SJCRH30 (cell line): ENCODE measurements around the gene ELAVL2. TPM values are rescaled to one million over a fixed set of nuclear protein-coding genes. Genes with fewer than 3 reads are reported as not detected.

Source experiments
- DNase-seq, 2 experiments: peaks; one replicate each; pipeline ENCODE4 v3.0.0-alpha.2; 2015 to 2020
- H3K27ac ChIP-seq: fragments of 250-450 bp; sonication (Bioruptor Pico); 2 replicates; pipeline ENCODE4 v1.5.1; 2020; ENCODE audit warnings: mild to moderate bottlenecking, moderate library complexity
- H3K27me3 ChIP-seq: fragments of 250-450 bp; sonication (Bioruptor Pico); 2 replicates; pipeline ENCODE4 v1.5.1; 2020; ENCODE audit warnings: mild to moderate bottlenecking, moderate library complexity
- H3K36me3 ChIP-seq: fragments of 250-450 bp; sonication (Bioruptor Pico); 2 replicates; pipeline ENCODE4 v1.5.1; 2020; ENCODE audit warnings: mild to moderate bottlenecking, moderate library complexity
- H3K4me1 ChIP-seq: fragments of 250-450 bp; sonication (Bioruptor Pico); 2 replicates; pipeline ENCODE4 v1.5.1; 2020; ENCODE audit warnings: mild to moderate bottlenecking, moderate library complexity
- H3K4me3 ChIP-seq: fragments of 250-450 bp; sonication (Bioruptor Pico); 2 replicates; pipeline ENCODE4 v1.5.1; 2020; ENCODE audit warnings: mild to moderate bottlenecking, moderate library complexity
- H3K9me3 ChIP-seq: fragments of 250-450 bp; sonication (Bioruptor Pico); replicated peaks from 2 replicates; pipeline ENCODE4 v1.5.1; 2020; ENCODE audit warnings: mild to moderate bottlenecking, moderate library complexity
- total RNA-seq: library from RNA; depleted of rRNA; stranded (reverse); fragments of >200 nt; shearing (Covaris generic); gene quantifications from 2 replicates; pipeline ENCODE4 v1.2.3, GENCODE V29; 2014

Gene ELAVL2
- total RNA-seq, 1 experiment from 2014 or later: 29.1 TPM

GRCh38 chr9:23798325-23798724 lies 27.7 kb downstream of the ELAVL2 start:
- Histone ChIP-seq H3K27me3 (no peaks in the 10 kb centered on the region), H3K36me3 (no peaks in the 10 kb centered on the region; the same call in none of the 2 replicates), H3K27ac (no peak overlapping the region), H3K9me3 (no peaks in the 10 kb centered on the region), H3K4me1 (0 out of 2 replicates have a peak, but pooled peaks cover 5% of the 10 kb centered on the region), H3K4me3 (no peak overlapping the region)
- no peak for DNase-seq

GRCh38 chr9:23796209-23796608 lies 29.8 kb downstream of the ELAVL2 start:
- Histone ChIP-seq H3K9me3 (no peaks in the 10 kb centered on the region), H3K4me1 (0 out of 2 replicates have a peak, but pooled peaks cover 5% of the 10 kb centered on the region), H3K27me3 (no peaks in the 10 kb centered on the region), H3K36me3 (no peaks in the 10 kb centered on the region; the same call in none of the 2 replicates), H3K4me3 (no peak overlapping the region), H3K27ac (no peak overlapping the region)
- no peak for DNase-seq

- no peaks in the 10 kb centered on the region; the same call in none of the 2 replicates for H3K36me3 ChIP-seq
- H3K4me1 ChIP-seq: no peaks in the 10 kb centered on the region
- no peaks in the 10 kb centered on the region for H3K9me3 ChIP-seq
- no peaks in the 10 kb centered on the region for H3K27me3 ChIP-seq
- H3K4me3 ChIP-seq: no peak overlapping the region
- no peak for DNase-seq
- no peak overlapping the region for H3K27ac ChIP-seq
Measured at GRCh38 chr9:23790351-23791260, 35.4 kb downstream of the ELAVL2 start.

- H3K27ac ChIP-seq: no peak overlapping the region
- no peak for DNase-seq
- H3K4me1 ChIP-seq: no peaks in the 10 kb centered on the region
- H3K9me3 ChIP-seq: no peaks in the 10 kb centered on the region
- H3K4me3 ChIP-seq: no peak overlapping the region
- H3K36me3 ChIP-seq: no peaks in the 10 kb centered on the region; the same call in 1 of the 2 replicates
- H3K27me3 ChIP-seq: no peaks in the 10 kb centered on the region
Measured at GRCh38 chr9:23789529-23790254, 36.3 kb downstream of the ELAVL2 start.

GRCh38 chr9:23784962-23785361 lies 41.1 kb downstream of the ELAVL2 start:
- DNase-seq: no peak
- Histone ChIP-seq H3K27ac (no peak overlapping the region), H3K9me3 (no peaks in the 10 kb centered on the region), H3K4me3 (no peak overlapping the region), H3K27me3 (no peaks in the 10 kb centered on the region), H3K4me1 (no peaks in the 10 kb centered on the region), H3K36me3 (no peaks in the 10 kb centered on the region)

GRCh38 chr9:23783509-23783908 lies 42.5 kb downstream of the ELAVL2 start:
- Histone ChIP-seq H3K27ac (no peak overlapping the region), H3K4me1 (peaks cover 11% of the 10 kb centered on the region), H3K36me3 (no peaks in the 10 kb centered on the region), H3K27me3 (no peaks in the 10 kb centered on the region), H3K4me3 (no peak overlapping the region), H3K9me3 (no peaks in the 10 kb centered on the region)
- DNase-seq: no peak

- Histone ChIP-seq H3K27me3 (no peaks in the 10 kb centered on the region), H3K27ac (no peak overlapping the region), H3K36me3 (no peaks in the 10 kb centered on the region), H3K4me1 (peaks cover 12% of the 10 kb centered on the region), H3K9me3 (no peaks in the 10 kb centered on the region), H3K4me3 (no peak overlapping the region)
- peak in 1 of 2 experiments; percentile 37 for DNase-seq
Measured at GRCh38 chr9:23779220-23779619, 46.8 kb downstream of the ELAVL2 start.

GRCh38 chr9:23777328-23777727 lies 48.7 kb downstream of the ELAVL2 start:
- no peaks in the 10 kb centered on the region for H3K36me3 ChIP-seq
- H3K27ac ChIP-seq: no peak overlapping the region
- H3K4me3 ChIP-seq: no peak overlapping the region
- DNase-seq: no peak
- peaks cover 12% of the 10 kb centered on the region for H3K4me1 ChIP-seq
- no peaks in the 10 kb centered on the region for H3K27me3 ChIP-seq
- no peaks in the 10 kb centered on the region for H3K9me3 ChIP-seq

- Histone ChIP-seq H3K4me1 (peaks cover 23% of the 10 kb centered on the region), H3K9me3 (no peaks in the 10 kb centered on the region), H3K27me3 (no peaks in the 10 kb centered on the region), H3K36me3 (no peaks in the 10 kb centered on the region), H3K4me3 (no peak overlapping the region), H3K27ac (no peak overlapping the region)
- no peak for DNase-seq
Measured at GRCh38 chr9:23775549-23775948, 50.5 kb downstream of the ELAVL2 start.

GRCh38 chr9:23774266-23774665 lies 51.8 kb downstream of the ELAVL2 start:
- Histone ChIP-seq H3K9me3 (no peaks in the 10 kb centered on the region), H3K27me3 (no peaks in the 10 kb centered on the region), H3K4me1 (peaks cover 28% of the 10 kb centered on the region), H3K4me3 (no peak overlapping the region), H3K36me3 (no peaks in the 10 kb centered on the region), H3K27ac (no peak overlapping the region)
- no peak for DNase-seq

- Histone ChIP-seq H3K27ac (no peak overlapping the region), H3K4me3 (no peak overlapping the region), H3K9me3 (no peaks in the 10 kb centered on the region), H3K4me1 (peaks cover 37% of the 10 kb centered on the region), H3K36me3 (no peaks in the 10 kb centered on the region), H3K27me3 (no peaks in the 10 kb centered on the region)
- DNase-seq: no peak
Measured at GRCh38 chr9:23772385-23772783, 53.7 kb downstream of the ELAVL2 start.

- Histone ChIP-seq H3K27ac (no peak overlapping the region), H3K9me3 (no peaks in the 10 kb centered on the region), H3K4me1 (peaks cover 42% of the 10 kb centered on the region), H3K36me3 (no peaks in the 10 kb centered on the region), H3K27me3 (no peaks in the 10 kb centered on the region), H3K4me3 (no peak overlapping the region)
- no peak for DNase-seq
Measured at GRCh38 chr9:23771746-23772384, 54.2 kb downstream of the ELAVL2 start.

GRCh38 chr9:23769307-23769935 lies 56.6 kb downstream of the ELAVL2 start:
- peaks cover 58% of the 10 kb centered on the region for H3K4me1 ChIP-seq
- H3K27me3 ChIP-seq: no peaks in the 10 kb centered on the region
- no peaks in the 10 kb centered on the region; the same call in 1 of the 2 replicates for H3K36me3 ChIP-seq
- peak; percentile 94 to 98 for DNase-seq
- no peaks in the 10 kb centered on the region for H3K9me3 ChIP-seq
- peak overlapping the region; percentile 35 for H3K4me3 ChIP-seq
- peak overlapping the region; percentile 92 for H3K27ac ChIP-seq

GRCh38 chr9:23768861-23769260 lies 57.2 kb downstream of the ELAVL2 start:
- Histone ChIP-seq H3K9me3 (no peaks in the 10 kb centered on the region), H3K27ac (peak overlapping the region; percentile 92), H3K27me3 (no peaks in the 10 kb centered on the region), H3K4me1 (peaks cover 63% of the 10 kb centered on the region), H3K4me3 (peak overlapping the region; percentile 35), H3K36me3 (no peaks in the 10 kb centered on the region; the same call in 1 of the 2 replicates)
- DNase-seq: no peak
